Neuronal stem cell (in vitro differentiated cells): ENCODE data around the gene MPPED1.
A peak's percentile ranks its signal among the peaks of the same experiment; 100 is the strongest.

ENCODE experiments used
- DNase-seq: peaks from one replicate; pipeline ENCODE4 v3.0.0-alpha.2; 2013; ENCODE audit warnings: low spot score
- H2AFZ ChIP-seq: one replicate; pipeline ENCODE4 v1.6.1; 2013; ENCODE audit warnings: mild to moderate bottlenecking, low read length, inconsistent platforms
- H2AK5ac ChIP-seq: 2 replicates; pipeline ENCODE4 v1.6.1; 2013; ENCODE audit warnings: low read depth, mild to moderate bottlenecking, inconsistent platforms, low read length, moderate library complexity, mixed read lengths
- H2BK120ac ChIP-seq: 2 replicates; pipeline ENCODE4 v1.6.1; 2013; ENCODE audit warnings: low read depth, mild to moderate bottlenecking, inconsistent platforms, low read length, moderate library complexity, mixed read lengths
- H2BK12ac ChIP-seq: one replicate; pipeline ENCODE4 v1.6.1; 2013; ENCODE audit warnings: low read length, inconsistent platforms
- H2BK15ac ChIP-seq: 2 replicates; pipeline ENCODE4 v1.6.1; 2013; ENCODE audit warnings: mild to moderate bottlenecking, low read length, inconsistent platforms, mixed read lengths
- H2BK5ac ChIP-seq: one replicate; pipeline ENCODE4 v1.6.1; 2013; ENCODE audit warnings: inconsistent platforms, mild to moderate bottlenecking, low read length, moderate library complexity
- H3K14ac ChIP-seq: one replicate; pipeline ENCODE4 v1.6.1; 2013; ENCODE audit warnings: low read length, inconsistent platforms
- H3K18ac ChIP-seq: 2 replicates; pipeline ENCODE4 v1.6.1; 2013; ENCODE audit warnings: low read length, inconsistent platforms
- H3K23ac ChIP-seq: 2 replicates; pipeline ENCODE4 v1.6.1; 2013; ENCODE audit warnings: low read depth, mild to moderate bottlenecking, mixed read lengths, low read length, inconsistent platforms; ENCODE audit not compliant: poor library complexity
- H3K27ac ChIP-seq: replicated peaks from 3 replicates; pipeline ENCODE4 v1.5.1; 2013; ENCODE audit warnings: low read length, inconsistent platforms
- H3K27me3 ChIP-seq, 3 experiments: 2 replicates each; pipeline ENCODE4 v1.6.1; 2013; ENCODE audit warnings: low read length in 3 of 3, mild to moderate bottlenecking in 2 of 3, inconsistent platforms in 1 of 3, low read depth in 1 of 3, mixed read lengths in 1 of 3, moderate library complexity in 1 of 3; ENCODE audit not compliant: control insufficient read depth in 3 of 3, insufficient read depth in 3 of 3
- H3K36me3 ChIP-seq, 2 donors: replicated peaks in 1 of 2; 2 replicates each; pipeline ENCODE4 v1.6.1; 2013; ENCODE audit warnings: low read length in 2 of 2; ENCODE audit not compliant: control insufficient read depth in 2 of 2, insufficient read depth in 2 of 2
- H3K4ac ChIP-seq: 2 replicates; pipeline ENCODE4 v1.6.1; 2013; ENCODE audit warnings: inconsistent platforms, mild to moderate bottlenecking, low read length, moderate library complexity
- H3K4me1 ChIP-seq, 2 donors: 1 replicate in 1 of 2; 2 replicates in 1 of 2; pipeline ENCODE4 v1.6.1; 2013; ENCODE audit warnings: low read length in 2 of 2, low read depth in 1 of 2; ENCODE audit not compliant: control insufficient read depth in 2 of 2, insufficient read depth in 1 of 2
- H3K4me2 ChIP-seq: one replicate; pipeline ENCODE4 v1.6.1; 2013; ENCODE audit warnings: mild to moderate bottlenecking, low read length, inconsistent platforms; ENCODE audit not compliant: insufficient read depth, poor library complexity, severe bottlenecking
- H3K4me3 ChIP-seq, 2 donors: 2 replicates each; pipeline ENCODE4 v1.5.1; 2013; ENCODE audit warnings: low read length in 2 of 2, mild to moderate bottlenecking in 2 of 2, inconsistent platforms in 1 of 2, moderate library complexity in 1 of 2
- H3K79me1 ChIP-seq: one replicate; pipeline ENCODE4 v1.6.1; 2013; ENCODE audit warnings: low read depth, mild to moderate bottlenecking, inconsistent platforms, low read length, moderate library complexity
- H3K9ac ChIP-seq: one replicate; pipeline ENCODE4 v1.6.1; 2013; ENCODE audit warnings: mild to moderate bottlenecking, low read depth, low read length, inconsistent platforms; ENCODE audit not compliant: poor library complexity
- H3K9me3 ChIP-seq, 2 donors: replicated peaks in 1 of 2; 2 replicates each; pipeline versions ENCODE3 to v1.6.1; 2013; ENCODE audit warnings: low read length in 2 of 2, mild to moderate bottlenecking in 2 of 2, inconsistent platforms in 1 of 2, low read depth in 1 of 2, mixed read lengths in 1 of 2, moderate library complexity in 1 of 2; ENCODE audit not compliant: control insufficient read depth in 2 of 2, insufficient read depth in 1 of 2
- H4K8ac ChIP-seq: one replicate; pipeline ENCODE4 v1.6.1; 2013; ENCODE audit warnings: low read depth, mild to moderate bottlenecking, inconsistent platforms, low read length, moderate library complexity
- H4K91ac ChIP-seq: one replicate; pipeline ENCODE4 v1.6.1; 2013; ENCODE audit warnings: low read length, low read depth, mild to moderate bottlenecking, inconsistent platforms; ENCODE audit not compliant: poor library complexity
- WGBS, 2 donors: extraction: QIAGEN DNeasy Blood & Tissue Kit; methylation state at CpG; one replicate each; pipeline ENCODE4 v1.1.7; 2013; ENCODE audit warnings: missing lambda C conversion rate in 2 of 2, mixed read lengths in 1 of 2; ENCODE audit not compliant: insufficient read length in 2 of 2, insufficient replicate concordance in 1 of 2; ENCODE audit errors: extremely low coverage in 2 of 2; 5-methylcytosine and 5-hydroxymethylcytosine counted together

MPPED1 gene

GRCh38 chr22:43409800-43410199, 2.0 kb upstream of the MPPED1 start:
- no peak overlapping the region for H4K91ac ChIP-seq
- H3K36me3 ChIP-seq: no peaks in the 10 kb centered on the region
- peak overlapping the region; percentile 53 for H2AK5ac ChIP-seq
- H2BK5ac ChIP-seq: no peak overlapping the region
- peaks cover 3% of the 10 kb centered on the region for H3K79me1 ChIP-seq
- no peak overlapping the region for H3K27ac ChIP-seq
- H2AFZ ChIP-seq: no peak overlapping the region
- H2BK12ac ChIP-seq: peak overlapping the region; percentile 11
- WGBS, 2 donors: no CpG with 5 or more reads among the region's 4 CpGs
- H3K4ac ChIP-seq: no peak overlapping the region
- H3K9ac ChIP-seq: no peak overlapping the region
- H3K18ac ChIP-seq: peak overlapping the region; percentile 51
- H2BK15ac ChIP-seq: peak overlapping the region; percentile 41
- no peak overlapping the region for H3K4me2 ChIP-seq
- H2BK120ac ChIP-seq: no peak overlapping the region
- no peak overlapping the region for H4K8ac ChIP-seq
- H3K27me3 ChIP-seq: peaks cover 0 to 82% (median 4%) of the 10 kb centered on the region in 3 experiments
- no peaks in the 10 kb centered on the region for H3K9me3 ChIP-seq
- H3K4me1 ChIP-seq: peaks cover 0 to 27% of the 10 kb centered on the region in 2 donors
- H3K4me3 ChIP-seq: no peak overlapping the region
- H3K23ac ChIP-seq: no peak overlapping the region
- H3K14ac ChIP-seq: peak overlapping the region; percentile 4
- DNase-seq: no peak

DNA sequence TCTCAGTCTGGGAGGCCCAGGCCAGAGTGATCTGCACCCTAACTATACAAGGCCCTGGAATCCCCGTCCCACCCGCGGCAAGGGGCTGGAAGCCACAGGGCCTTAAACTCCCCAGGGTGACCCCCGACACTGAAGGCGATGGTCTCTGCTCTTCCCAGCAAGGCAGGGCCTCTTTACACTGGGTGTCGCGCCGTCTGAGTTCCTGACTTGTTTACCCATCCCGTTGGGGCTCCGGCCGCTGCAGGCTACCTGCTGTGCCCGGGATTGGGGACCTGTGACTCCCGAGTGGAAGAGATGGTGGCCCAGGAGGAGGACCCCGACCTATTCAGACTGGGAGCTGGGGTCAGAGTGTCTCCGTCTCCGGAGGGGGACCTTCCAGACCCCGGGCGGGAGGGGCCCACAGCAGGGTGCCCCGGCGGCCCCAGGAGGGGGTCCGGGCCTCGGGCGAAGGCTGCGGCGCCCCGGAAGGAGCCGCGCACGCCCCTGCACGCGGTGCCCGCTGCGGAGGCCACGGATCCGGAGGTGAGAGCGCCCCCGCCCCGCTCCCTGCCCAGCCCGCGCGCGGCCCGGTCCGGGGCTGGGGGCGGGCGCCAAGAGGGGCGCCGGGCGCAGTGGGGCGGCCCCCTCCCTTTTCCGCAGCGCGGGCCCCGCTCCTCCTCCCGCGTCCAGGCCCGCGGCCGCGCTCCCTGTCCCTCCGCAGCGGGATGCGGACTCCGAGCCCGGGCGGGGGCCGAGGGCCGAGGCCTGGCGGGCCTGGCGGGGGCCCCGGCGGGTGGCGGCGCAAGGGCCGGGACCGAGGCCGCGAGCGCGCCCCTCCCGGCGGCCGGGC, 560 bp upstream of the MPPED1 start:
- peak overlapping the region in 1 of 2 donors; percentile 63 for H3K4me3 ChIP-seq
- no peak overlapping the region for H3K4ac ChIP-seq
- H3K23ac ChIP-seq: no peak overlapping the region
- H3K36me3 ChIP-seq: no peaks in the 10 kb centered on the region
- no CpG with 5 or more reads among the region's 83 CpGs for WGBS, 2 donors
- H4K91ac ChIP-seq: no peak overlapping the region
- no peak overlapping the region for H3K27ac ChIP-seq
- peak overlapping the region; percentile 3 for H2BK15ac ChIP-seq
- peaks cover 3% of the 10 kb centered on the region for H3K79me1 ChIP-seq
- H2AK5ac ChIP-seq: peak overlapping the region; percentile 95
- H4K8ac ChIP-seq: no peak overlapping the region
- no peak overlapping the region for H3K9ac ChIP-seq
- H3K18ac ChIP-seq: peak overlapping the region; percentile 86
- peak overlapping the region; percentile 11 for H3K14ac ChIP-seq
- no peak for DNase-seq
- H3K27me3 ChIP-seq: peaks cover 0 to 84% (median 4%) of the 10 kb centered on the region in 3 experiments
- peak overlapping the region; percentile 50 for H2BK12ac ChIP-seq
- H3K4me2 ChIP-seq: peak overlapping the region; percentile 59
- H2BK5ac ChIP-seq: no peak overlapping the region
- H3K9me3 ChIP-seq: no peaks in the 10 kb centered on the region
- H2BK120ac ChIP-seq: peak overlapping the region; percentile 48
- H3K4me1 ChIP-seq: peaks cover 0 to 37% of the 10 kb centered on the region in 2 donors
- H2AFZ ChIP-seq: no peak overlapping the region

DNA sequence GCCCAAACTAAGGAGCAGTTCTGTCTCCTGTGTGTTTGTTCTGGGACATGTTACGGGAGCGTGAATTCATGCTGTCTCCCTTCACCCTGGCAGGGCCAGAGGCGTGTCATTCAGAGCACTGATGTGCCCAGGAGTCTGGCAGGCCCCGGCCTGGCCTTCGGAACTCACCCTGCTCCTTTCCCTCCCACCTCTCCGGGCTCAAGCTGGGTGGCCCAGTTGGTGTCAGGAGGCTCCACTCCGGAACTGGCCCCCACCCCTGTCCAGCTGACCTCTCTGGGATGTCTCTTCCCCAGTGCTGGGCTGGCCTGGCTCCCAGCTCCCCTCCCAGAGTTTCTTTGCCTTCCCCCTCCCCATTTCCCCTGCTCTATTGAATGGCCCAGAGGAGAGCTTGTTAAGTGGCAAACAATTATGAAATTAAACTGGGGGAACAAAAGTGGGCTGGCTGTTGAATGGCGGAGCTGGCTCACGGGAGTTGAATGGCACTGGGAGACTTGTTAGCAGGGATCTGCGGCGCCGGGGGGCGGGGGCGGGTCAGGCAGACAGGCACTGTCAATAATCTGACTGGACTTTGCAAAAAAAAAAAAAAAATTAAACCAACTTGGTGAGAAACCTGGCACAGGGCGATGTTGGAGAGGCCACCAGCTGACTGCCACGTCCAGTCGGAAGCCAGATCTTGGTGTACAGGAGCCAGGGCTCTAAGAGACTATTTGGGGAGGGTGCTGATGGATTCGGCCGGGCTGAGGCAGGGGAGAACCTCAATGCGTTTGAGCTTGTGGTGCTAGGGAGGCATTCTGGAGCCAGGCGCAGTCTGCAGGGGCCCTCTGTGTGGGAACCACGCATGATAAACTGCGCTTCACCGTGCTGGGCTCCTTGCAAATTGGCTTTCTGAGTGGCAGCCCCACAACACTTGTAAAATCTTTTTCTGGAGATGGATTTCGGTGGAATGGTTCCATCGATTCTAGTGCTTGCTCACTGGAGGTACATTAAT, 1.3 kb downstream of the MPPED1 start:
- H3K4me1 ChIP-seq: peaks cover 0 to 50% of the 10 kb centered on the region in 2 donors
- DNase-seq: peak; percentile 67
- no peak overlapping the region for H3K23ac ChIP-seq
- H3K18ac ChIP-seq: peak overlapping the region; percentile 93
- H2BK5ac ChIP-seq: peak overlapping the region; percentile 79
- H3K14ac ChIP-seq: no peak overlapping the region
- peak overlapping the region; percentile 77 for H3K27ac ChIP-seq
- peaks cover 3% of the 10 kb centered on the region for H3K79me1 ChIP-seq
- peaks cover 0 to 93% (median 4%) of the 10 kb centered on the region in 3 experiments for H3K27me3 ChIP-seq
- no peaks in the 10 kb centered on the region for H3K9me3 ChIP-seq
- peak overlapping the region; percentile 82 for H2BK15ac ChIP-seq
- no peaks in the 10 kb centered on the region for H3K36me3 ChIP-seq
- H4K91ac ChIP-seq: peak overlapping the region; percentile 74
- H2AFZ ChIP-seq: no peak overlapping the region
- H3K4me2 ChIP-seq: peak overlapping the region; percentile 94
- H3K4me3 ChIP-seq: peak overlapping the region in 1 of 2 donors; percentile 82
- WGBS, 2 donors: no CpG with 5 or more reads among the region's 26 CpGs
- H2BK12ac ChIP-seq: peak overlapping the region; percentile 48
- H2AK5ac ChIP-seq: peak overlapping the region; percentile 51
- H4K8ac ChIP-seq: no peak overlapping the region
- peak overlapping the region; percentile 92 for H3K9ac ChIP-seq
- no peak overlapping the region for H3K4ac ChIP-seq
- H2BK120ac ChIP-seq: peak overlapping the region; percentile 35
